Measurements from ENCODE around the gene TBC1D2.

TBC1D2 gene

DNA sequence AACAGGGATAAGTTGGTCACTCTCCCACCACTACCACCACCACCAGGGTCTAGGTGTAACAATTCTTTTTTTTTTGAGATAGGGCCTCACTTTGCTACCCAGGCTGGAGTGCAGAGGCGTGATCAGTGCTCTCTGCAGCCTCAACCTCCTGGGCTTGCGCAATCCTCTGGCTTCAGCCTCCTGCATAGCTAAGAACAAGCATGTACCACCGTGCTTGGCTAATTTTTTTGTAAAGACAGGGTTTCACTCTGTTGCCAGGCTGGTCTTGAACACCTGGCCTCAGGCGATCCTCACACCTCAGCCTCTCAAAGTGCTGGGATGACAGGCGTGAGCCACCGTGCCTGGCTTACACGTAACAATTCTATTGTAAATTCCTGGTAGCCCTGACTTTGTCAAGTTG is 90.5 kb downstream of the TBC1D2 start:
- DNase-seq (ENCODE audit: low read depth) = no peak

DNA sequence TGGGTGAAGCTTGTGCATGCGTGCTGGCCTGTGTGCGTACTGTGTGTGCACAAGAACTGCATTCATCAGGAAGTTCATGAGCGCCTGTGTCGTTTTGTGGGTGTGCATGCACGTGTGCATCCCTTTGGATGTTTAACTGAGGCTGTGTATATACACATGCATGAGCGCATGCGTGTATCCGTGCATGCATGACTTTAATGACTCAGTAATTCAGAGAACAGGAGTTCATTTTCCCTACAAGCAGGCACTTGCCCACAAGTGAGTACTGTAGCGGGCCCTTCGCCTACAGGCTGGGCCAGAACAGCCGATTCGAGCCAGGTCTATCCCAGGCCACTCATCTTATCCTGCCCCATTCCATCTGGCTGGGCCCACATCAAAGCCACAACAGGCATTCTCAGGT is 92.8 kb downstream of the TBC1D2 start:
- no peak for DNase-seq (ENCODE audit: low read depth)

GRCh38 chr9:98161851-98162250 is 93.6 kb downstream of the TBC1D2 start:
- no peak for DNase-seq (ENCODE audit: low read depth)

DNA sequence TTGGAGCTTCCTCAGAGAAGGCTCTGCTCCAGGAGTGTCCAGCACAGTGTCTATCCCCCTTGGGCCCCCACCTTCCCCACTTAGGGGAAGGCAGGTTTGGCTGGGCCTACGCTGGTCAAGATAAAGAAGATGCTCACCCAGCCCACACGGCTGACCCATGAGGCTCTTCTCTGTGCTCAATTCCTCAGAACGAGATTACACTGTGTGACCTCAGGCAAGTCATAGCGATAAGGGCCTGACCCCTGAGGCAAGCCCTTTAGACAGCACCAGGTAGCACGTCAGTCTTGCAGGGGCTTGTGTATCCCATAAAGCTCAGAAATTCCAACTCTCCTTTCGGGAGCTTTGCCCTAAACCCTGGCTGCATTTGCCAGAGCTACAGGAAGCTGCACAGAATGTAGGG is 95.7 kb downstream of the TBC1D2 start:
- no peak for DNase-seq (ENCODE audit: low read depth)

GRCh38 chr9:98159301-98159700 is 96.1 kb downstream of the TBC1D2 start:
- DNase-seq (ENCODE audit: low read depth) = no peak

DNA sequence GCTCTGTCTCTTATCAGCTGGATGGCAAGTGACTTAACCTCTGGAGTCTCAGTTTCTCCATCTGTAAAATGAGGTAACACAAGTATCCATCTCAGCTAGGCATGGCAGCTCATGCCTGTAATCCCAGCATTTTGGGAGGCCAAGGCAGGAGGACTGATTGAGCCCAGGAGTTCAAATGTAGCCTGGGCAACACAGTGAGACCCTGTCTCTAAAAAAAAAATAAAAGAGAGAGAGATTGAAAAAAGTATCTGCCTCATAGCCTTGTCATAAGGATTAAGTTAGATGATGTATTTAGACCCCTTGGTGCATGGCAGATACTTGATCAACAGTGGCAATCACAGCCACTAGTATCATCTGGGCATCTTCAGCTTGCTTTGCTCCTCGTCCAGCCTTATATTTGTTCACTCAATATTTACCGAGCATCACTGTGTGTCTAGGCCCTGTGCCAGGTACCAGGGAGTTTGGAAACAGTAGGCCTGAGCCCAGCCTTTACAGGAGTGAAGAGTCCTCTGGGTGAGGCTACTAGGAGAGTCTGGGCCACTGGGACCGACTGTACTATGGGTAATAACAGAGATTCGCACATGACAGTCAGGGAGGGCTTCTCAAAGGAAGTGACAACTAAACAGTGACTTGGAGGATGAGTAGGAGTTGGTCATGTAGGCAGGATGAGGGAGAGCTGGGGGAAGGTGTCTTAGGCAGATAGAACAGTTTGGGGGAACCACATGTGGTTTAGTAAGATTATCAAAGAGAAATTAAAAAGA is 97.2 kb downstream of the TBC1D2 start:
- no peak for DNase-seq (ENCODE audit: low read depth)

- no peak for DNase-seq (ENCODE audit: low read depth)
Measured at GRCh38 chr9:98157372-98157771, 98.1 kb downstream of the TBC1D2 start.

- DNase-seq (ENCODE audit: low read depth) = no peak
Measured at GRCh38 chr9:98154678-98155077, 100.8 kb downstream of the TBC1D2 start.

- no peak for DNase-seq (ENCODE audit: low read depth)
Measured at GRCh38 chr9:98152526-98152925, 102.9 kb downstream of the TBC1D2 start.

GRCh38 chr9:98150721-98151120 is 104.7 kb downstream of the TBC1D2 start:
- DNase-seq (ENCODE audit: low read depth) = no peak

DNA sequence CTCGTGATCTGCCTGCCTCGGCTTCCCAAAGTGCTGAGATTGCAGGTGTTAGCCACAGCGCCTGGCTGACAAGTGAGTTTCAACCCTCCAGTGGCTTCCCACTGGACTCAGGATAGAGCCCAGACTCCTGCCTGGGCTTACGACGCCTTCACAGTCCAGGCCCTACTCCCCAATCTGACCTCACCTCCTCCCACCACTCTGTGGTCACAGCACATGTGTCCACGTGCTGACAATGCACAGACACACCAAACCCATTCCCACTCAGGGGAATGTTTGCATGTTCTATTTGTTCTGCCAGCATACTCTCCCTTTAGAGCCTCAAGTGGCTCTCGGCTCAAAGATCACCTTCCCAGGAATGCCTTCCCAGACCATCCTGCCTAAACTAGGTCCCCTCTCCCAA is 105.3 kb downstream of the TBC1D2 start:
- DNase-seq (ENCODE audit: low read depth) = no peak

- no peak for DNase-seq (ENCODE audit: low read depth)
Measured at GRCh38 chr9:98149422-98149821, 106.0 kb downstream of the TBC1D2 start.
